ENCODE results near the gene SULT1E1.

- TF ChIP-seq CTCF (IDR thresholded peaks at IDR 0.05; ENCODE audit: low read depth, low read length) (no peak), POLR2A (IDR thresholded peaks at IDR 0.05; ENCODE audit: extremely low read depth, insufficient read length) (no peak), MAX (IDR thresholded peaks at IDR 0.05; ENCODE audit: low read depth, low read length) (no peak)
Observed at GRCh38 chr4:69858690-69859089, 1.3 kb downstream of the SULT1E1 start.
